Kidney (tissue), 14 donors: ENCODE results near the gene RABEP2. TPM values are rescaled to one million over a fixed set of nuclear protein-coding genes. Genes with fewer than 3 reads are reported as not detected.
"Not testable (repeated sequence)": the region's sequence is repeated elsewhere in the genome, so short reads cannot be mapped to it uniquely, and the experiment has no call there.

Source experiments
- DNase-seq, 5 donors: peaks; one replicate each; pipeline ENCODE4 v3.0.0-alpha.2; 2013 to 2020
- FAIRE-seq: peaks from 2 replicates; lab custom pipeline; 2012; peaks lifted over from hg19 to GRCh38; lab: Jason Lieb, UNC
- H3K27ac ChIP-seq, 2 donors: one replicate each; pipeline ENCODE4 v1.7.0; 2013; ENCODE audit warnings: low read depth in 2 of 2, low read length in 2 of 2, inconsistent platforms in 1 of 2
- H3K27me3 ChIP-seq: one replicate; pipeline ENCODE4 v1.7.1; 2013; ENCODE audit warnings: low read length, inconsistent platforms; ENCODE audit not compliant: control insufficient read depth, insufficient read depth
- H3K36me3 ChIP-seq, 3 donors: one replicate each; pipeline versions ENCODE4 v1.7.0 to v1.7.1; 2013; ENCODE audit warnings: low read length in 3 of 3, control low read depth in 1 of 3, inconsistent platforms in 1 of 3; ENCODE audit not compliant: insufficient read depth in 3 of 3, control insufficient read depth in 2 of 3
- H3K4me1 ChIP-seq, 3 donors: one replicate each; pipeline versions ENCODE4 v1.7.0 to v1.7.1; 2013; ENCODE audit warnings: low read length in 3 of 3, inconsistent platforms in 1 of 3, low read depth in 1 of 3; ENCODE audit not compliant: control insufficient read depth in 2 of 3, insufficient read depth in 2 of 3
- H3K4me3 ChIP-seq, 3 donors: one replicate each; pipeline versions ENCODE4 v1.7.0 to v1.8.1; 2013; ENCODE audit warnings: low read length in 3 of 3, control low read depth in 1 of 3, inconsistent platforms in 1 of 3
- H3K9ac ChIP-seq, 3 donors: one replicate each; pipeline versions ENCODE4 v1.7.0 to v1.7.1; 2013; ENCODE audit warnings: low read length in 3 of 3, control low read depth in 1 of 3, inconsistent platforms in 1 of 3
- H3K9me3 ChIP-seq, 3 donors: one replicate each; pipeline versions ENCODE4 v1.7.0 to v1.7.1; 2013; ENCODE audit warnings: low read length in 3 of 3, control low read depth in 1 of 3, inconsistent platforms in 1 of 3; ENCODE audit not compliant: control insufficient read depth in 2 of 3, insufficient read depth in 1 of 3
- CTCF ChIP-seq: IDR thresholded peaks from 3 replicates; pipeline ENCODE4 v1.5.1; 2012; ENCODE audit warnings: mild to moderate bottlenecking, moderate library complexity, borderline replicate concordance; ENCODE audit not compliant: insufficient read depth; ENCODE audit errors: extremely low read depth
- intact Hi-C: fragments of 100-400 bp; cut with DNase I; formaldehyde crosslinking; loops from one replicate; pipeline ENCODE4 v1.11.1; 2022
- polyA plus RNA-seq: library from polyadenylated mRNA; stranded (reverse); fragments of 350-450 nt; fragmentation: Illumina TruSeq; extraction: RNeasy Lipid Tissue Mini Kit (QIAGEN cat#74804); gene quantifications from one replicate; pipeline ENCODE4 v1.2.3, GENCODE V29; 2014; ENCODE audit warnings: low read depth, low replicate concordance; ENCODE audit not compliant: insufficient read depth
- total RNA-seq: library from RNA; stranded (reverse); fragmentation: NEBNext Ultra II Directional; extraction: Animal tissue kit (Norgen Biotek cat#: 25700); gene quantifications from one replicate; pipeline ENCODE4 v1.2.1, GENCODE V29; 2021
- donor health status: control.
- donor health status: control.
- donor health status: control.
- donor health status: control.
- donor health status: control.
- donor health status: DM: yes; HTN: yes; CAD: no.
- donor health status: Normal renal cell carcinoma (clear cell type).

Gene RABEP2
- total and polyA plus RNA-seq, 2 donors from 2014 or later = 21.0 to 30.1 TPM

DNA sequence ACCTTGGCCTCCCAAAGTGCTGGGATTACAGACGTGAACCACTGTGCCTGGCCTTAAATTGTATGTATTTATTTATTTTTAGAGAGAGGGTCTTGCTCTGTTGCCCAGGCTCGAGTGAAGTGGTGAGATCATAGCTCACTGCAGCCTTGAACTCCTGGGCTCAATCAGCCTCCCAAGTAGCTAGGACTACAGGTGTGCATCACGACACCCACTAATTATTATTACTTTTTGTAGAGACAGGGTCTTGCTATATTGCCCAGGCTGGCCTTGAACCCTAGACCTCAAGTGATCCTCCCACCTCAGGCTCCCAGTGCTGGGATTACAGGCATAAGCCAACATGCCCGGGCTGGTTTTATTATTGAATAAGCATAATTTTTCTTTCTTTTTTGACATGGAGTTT lies 21.6 kb upstream of the RABEP2 start:
- Histone ChIP-seq H3K4me3 (no peak overlapping the region), H3K27ac (no peak overlapping the region), H3K9ac (no peak overlapping the region), H3K4me1 (peaks cover 0 to 9% (median 0%) of the 10 kb centered on the region in 3 donors), H3K9me3 (no peaks in the 10 kb centered on the region), H3K36me3 (no peaks in the 10 kb centered on the region), H3K27me3 (no peaks in the 10 kb centered on the region)
- FAIRE-seq (no peak), DNase-seq (no peak)
- intact Hi-C loops = loop anchor here (10.0 kb wide), 1 partner anchor 62 kb away; no protein-coding TSS in a partner anchor
- no peak for TF ChIP-seq CTCF

DNA sequence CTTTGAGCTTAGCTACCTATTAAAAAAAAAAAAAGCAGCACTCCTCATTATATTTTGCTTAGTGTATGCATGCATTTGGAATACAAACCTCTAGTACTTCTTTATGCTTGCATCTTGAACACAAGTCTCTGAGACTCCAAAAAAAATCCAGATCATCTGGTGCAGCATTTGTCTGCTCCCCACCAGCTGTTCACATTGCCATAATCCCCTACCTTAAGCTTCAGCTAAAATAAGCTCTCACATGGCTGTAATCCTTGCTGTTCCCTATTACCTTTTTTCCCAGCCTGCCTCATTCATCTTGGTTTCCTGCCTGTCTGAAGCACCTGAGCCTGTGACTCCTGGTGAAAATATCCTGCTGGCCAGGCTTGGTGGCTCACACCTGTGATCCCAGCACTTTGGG lies 18.2 kb upstream of the RABEP2 start:
- FAIRE-seq = no peak
- no peak overlapping the region for H3K4me3 ChIP-seq
- no peaks in the 10 kb centered on the region for H3K27me3 ChIP-seq
- no peak overlapping the region for H3K27ac ChIP-seq
- peaks cover 0 to 6% (median 0%) of the 10 kb centered on the region in 3 donors for H3K4me1 ChIP-seq
- no peaks in the 10 kb centered on the region for H3K9me3 ChIP-seq
- intact Hi-C loops = loop anchor here (10.0 kb wide), 1 partner anchor 58 kb away; no protein-coding TSS in a partner anchor
- no peak for DNase-seq
- H3K36me3 ChIP-seq = no peaks in the 10 kb centered on the region
- no peak for TF ChIP-seq CTCF
- H3K9ac ChIP-seq = no peak overlapping the region

GRCh38 chr16:28939825-28940224 lies 14.8 kb upstream of the RABEP2 start:
- not testable (repeated sequence) for DNase-seq, H3K36me3 ChIP-seq, H3K27ac ChIP-seq, H3K9me3 ChIP-seq, H3K4me1 ChIP-seq, H3K4me3 ChIP-seq, H3K27me3 ChIP-seq, FAIRE-seq, H3K9ac ChIP-seq
- intact Hi-C loops = loop anchor here (10.0 kb wide), 1 partner anchor 55 kb away; no protein-coding TSS in a partner anchor

GRCh38 chr16:28938721-28939120 lies 13.7 kb upstream of the RABEP2 start:
- intact Hi-C loops = no loop called here
- Histone ChIP-seq H3K4me3 (no peak overlapping the region), H3K27me3 (no peaks in the 10 kb centered on the region), H3K36me3 (no peaks in the 10 kb centered on the region), H3K4me1 (no peaks in the 10 kb centered on the region), H3K9ac (no peak overlapping the region), H3K9me3 (no peaks in the 10 kb centered on the region), H3K27ac (no peak overlapping the region)
- TF ChIP-seq CTCF = no peak
- DNase-seq = no peak
- FAIRE-seq = no peak
